ENCODE measurements around the gene PHKA1. TPM values are rescaled to one million over a fixed set of nuclear protein-coding genes. Genes with fewer than 3 reads are reported as not detected.
"Not testable (repeated sequence)": the region's sequence is repeated elsewhere in the genome, so short reads cannot be mapped to it uniquely, and the experiment has no call there.

PHKA1 gene
- total and polyA plus RNA-seq, 5 donors = 4.4 to 12.2 (median 11.1) TPM

DNA sequence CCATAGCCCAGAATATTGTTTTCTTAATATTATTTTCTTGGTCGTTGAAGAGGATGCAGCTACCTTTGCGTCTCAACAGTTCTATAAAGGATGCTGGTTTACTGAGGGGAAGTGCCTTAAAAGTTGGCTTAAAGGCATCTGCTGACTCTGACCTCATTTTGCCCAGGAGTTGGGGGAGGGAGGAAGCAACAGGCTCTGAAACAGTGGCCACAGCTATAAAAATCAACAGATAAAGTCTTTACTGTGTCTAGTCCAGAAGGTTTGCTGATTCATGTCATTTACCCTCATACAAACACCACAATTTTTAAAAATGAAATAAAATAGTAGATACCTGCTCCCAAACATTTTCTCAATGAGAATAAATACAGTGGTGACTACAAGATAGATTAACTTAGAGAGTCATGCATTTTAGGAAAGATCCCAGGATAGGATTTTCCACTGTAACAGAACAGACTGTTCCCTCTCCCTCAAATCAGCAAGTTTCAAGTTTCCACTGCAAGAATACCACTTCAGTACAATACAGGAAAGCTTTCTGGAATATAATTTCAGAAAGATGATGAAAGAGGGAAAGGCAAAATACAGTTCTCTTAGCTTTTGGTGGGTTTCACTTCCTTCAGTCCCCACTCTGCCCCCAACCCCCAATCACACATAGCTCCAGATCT, 1.9 kb downstream of the PHKA1 start:
- Histone ChIP-seq H3K4me3 (ENCODE audit: low read length) (no peak overlapping the region), H3K27me3 (ENCODE audit: control insufficient read depth, insufficient read depth) (no peaks in the 10 kb centered on the region), H3K9me3 (ENCODE audit: control insufficient read depth, low read length) (no peaks in the 10 kb centered on the region), H3K27ac (ENCODE audit: low read length) (no peak overlapping the region), H3K4me1 (ENCODE audit: control insufficient read depth, insufficient read depth, low read length) (no peaks in the 10 kb centered on the region)
- intact Hi-C loops (cut with DNase I) = no loop called here
- ATAC-seq (peak in 1 of 2 donors; percentile 25), DNase-seq (no peak)
- WGBS = 40% methylated on average over 2 of the region's 2 CpGs

DNA sequence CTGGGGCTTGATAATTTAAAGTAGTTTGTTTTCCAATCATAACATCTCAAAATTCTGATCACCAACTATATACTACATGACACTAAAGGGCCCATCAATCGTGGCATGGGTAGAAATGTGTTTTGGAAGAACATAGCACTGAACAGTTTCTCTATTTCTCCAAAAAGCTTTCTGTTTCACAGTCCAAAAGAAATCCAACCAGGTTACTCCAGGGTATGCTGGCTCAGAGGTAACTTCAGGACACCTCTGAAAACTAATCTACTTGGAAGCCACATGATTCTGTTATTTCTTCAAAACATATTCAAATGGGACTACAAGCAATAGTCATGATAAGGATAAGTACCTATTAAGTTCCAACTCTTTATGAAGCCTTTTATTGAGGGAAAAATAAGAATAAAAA, 8.3 kb downstream of the PHKA1 start:
- Histone ChIP-seq H3K27ac (ENCODE audit: low read length) (no peak overlapping the region), H3K4me1 (ENCODE audit: control insufficient read depth, insufficient read depth, low read length) (no peaks in the 10 kb centered on the region), H3K9me3 (ENCODE audit: control insufficient read depth, low read length) (no peaks in the 10 kb centered on the region), H3K27me3 (ENCODE audit: control insufficient read depth, insufficient read depth) (no peaks in the 10 kb centered on the region), H3K4me3 (ENCODE audit: low read length) (no peak overlapping the region)
- no peak for ATAC-seq
- intact Hi-C loops (cut with DNase I) = no loop called here
- WGBS = 77% methylated on average over 1 of the region's 1 CpG
- no peak for DNase-seq

DNA sequence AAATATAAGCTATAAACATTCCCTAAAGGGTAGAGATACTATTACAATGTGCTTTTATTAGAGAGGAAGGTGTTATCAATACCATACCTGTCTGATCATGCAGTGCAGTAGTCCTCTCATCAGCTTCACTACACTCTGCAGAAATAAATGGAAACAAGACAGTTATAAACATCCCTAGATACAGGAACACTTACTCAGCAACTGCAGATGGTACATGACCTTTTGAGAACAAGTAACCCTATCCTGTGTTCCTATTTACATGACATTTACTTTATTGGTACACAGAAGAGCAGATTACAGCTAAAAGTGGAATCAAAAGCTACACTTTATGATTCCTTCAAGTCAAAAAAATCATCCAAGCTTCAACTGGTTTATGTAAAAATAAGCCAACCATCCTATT, 9.0 kb downstream of the PHKA1 start:
- H3K4me1 ChIP-seq (ENCODE audit: control insufficient read depth, insufficient read depth, low read length) = no peaks in the 10 kb centered on the region
- no peaks in the 10 kb centered on the region for H3K27me3 ChIP-seq (ENCODE audit: control insufficient read depth, insufficient read depth)
- H3K9me3 ChIP-seq (ENCODE audit: control insufficient read depth, low read length) = no peaks in the 10 kb centered on the region
- H3K4me3 ChIP-seq (ENCODE audit: low read length) = no peak overlapping the region
- intact Hi-C loops (cut with DNase I) = no loop called here
- no peak for DNase-seq
- no peak overlapping the region for H3K27ac ChIP-seq (ENCODE audit: low read length)
- no peak for ATAC-seq

DNA sequence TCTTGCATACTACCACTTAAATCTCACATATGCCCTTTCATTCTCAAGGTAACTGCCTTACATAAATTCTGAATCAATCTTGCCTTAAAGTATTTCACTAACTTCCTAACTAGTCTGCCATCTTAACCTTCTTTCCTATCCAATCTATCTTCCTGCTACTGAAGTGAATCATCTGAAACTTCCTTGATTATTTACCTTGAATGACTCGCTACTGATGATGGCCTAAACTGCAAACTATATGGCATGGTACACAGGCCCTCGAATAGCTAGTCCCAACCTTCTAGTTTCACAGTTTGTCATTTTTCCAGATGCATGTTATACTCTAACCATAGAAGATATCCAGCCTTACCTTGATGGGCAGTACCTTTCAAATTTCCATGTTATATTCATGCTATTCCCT, 19.9 kb downstream of the PHKA1 start:
- DNase-seq (no peak), ATAC-seq (no peak)
- Histone ChIP-seq H3K4me1 (ENCODE audit: control insufficient read depth, insufficient read depth, low read length) (no peaks in the 10 kb centered on the region), H3K4me3 (ENCODE audit: low read length) (no peak overlapping the region), H3K9me3 (ENCODE audit: control insufficient read depth, low read length) (no peaks in the 10 kb centered on the region), H3K27me3 (ENCODE audit: control insufficient read depth, insufficient read depth) (no peaks in the 10 kb centered on the region), H3K27ac (ENCODE audit: low read length) (no peak overlapping the region)
- intact Hi-C loops (cut with DNase I) = no loop called here
- WGBS = 95% methylated on average over 2 of the region's 2 CpGs

DNA sequence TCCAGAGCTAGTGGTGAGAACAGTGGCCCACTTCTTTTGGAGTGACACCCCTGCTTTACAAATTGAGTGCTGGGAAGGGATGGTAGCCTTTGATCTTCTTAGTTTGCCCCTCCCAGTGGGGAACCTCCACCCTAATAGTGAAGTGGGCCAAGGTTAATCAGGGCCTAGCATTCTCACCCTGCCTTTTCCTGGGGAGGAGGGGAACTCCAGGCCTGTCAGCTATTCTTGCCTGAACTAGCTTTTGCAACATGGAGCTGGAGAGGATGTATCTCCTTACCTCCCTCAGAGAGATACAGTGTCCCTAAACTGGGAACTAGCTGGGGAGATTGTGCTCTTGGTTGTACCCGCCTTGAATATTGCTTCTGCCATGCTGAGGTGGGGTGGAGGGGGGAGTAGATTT, 20.6 kb downstream of the PHKA1 start:
- no peak overlapping the region for H3K4me3 ChIP-seq (ENCODE audit: low read length)
- no peaks in the 10 kb centered on the region for H3K9me3 ChIP-seq (ENCODE audit: control insufficient read depth, low read length)
- no peak overlapping the region for H3K27ac ChIP-seq (ENCODE audit: low read length)
- no peak for DNase-seq
- intact Hi-C loops (cut with DNase I) = no loop called here
- WGBS = 92% methylated on average over 1 of the region's 1 CpG
- H3K4me1 ChIP-seq (ENCODE audit: control insufficient read depth, insufficient read depth, low read length) = no peaks in the 10 kb centered on the region
- ATAC-seq = peak in 1 of 2 donors; percentile 97
- H3K27me3 ChIP-seq (ENCODE audit: control insufficient read depth, insufficient read depth) = no peaks in the 10 kb centered on the region

DNA sequence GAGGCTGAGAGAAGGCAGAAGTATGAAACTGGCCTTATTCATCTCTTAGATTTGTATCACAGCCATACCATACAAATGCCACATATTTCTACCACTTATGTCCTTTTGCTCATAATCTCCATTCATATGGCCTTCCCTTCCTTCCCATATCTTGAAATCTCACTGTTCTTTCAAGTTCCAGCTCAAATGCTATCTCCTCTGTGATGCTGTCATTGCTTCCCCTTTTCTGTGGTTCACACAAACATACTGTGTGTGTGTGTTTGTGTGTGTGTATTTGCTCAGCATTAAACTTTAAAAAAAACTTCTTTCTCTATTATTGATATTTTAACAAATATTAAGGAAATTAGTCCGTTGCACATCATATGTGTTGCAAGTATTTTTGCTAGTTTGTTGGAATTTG, 26.7 kb downstream of the PHKA1 start:
- intact Hi-C loops (cut with DNase I) = no loop called here

DNA sequence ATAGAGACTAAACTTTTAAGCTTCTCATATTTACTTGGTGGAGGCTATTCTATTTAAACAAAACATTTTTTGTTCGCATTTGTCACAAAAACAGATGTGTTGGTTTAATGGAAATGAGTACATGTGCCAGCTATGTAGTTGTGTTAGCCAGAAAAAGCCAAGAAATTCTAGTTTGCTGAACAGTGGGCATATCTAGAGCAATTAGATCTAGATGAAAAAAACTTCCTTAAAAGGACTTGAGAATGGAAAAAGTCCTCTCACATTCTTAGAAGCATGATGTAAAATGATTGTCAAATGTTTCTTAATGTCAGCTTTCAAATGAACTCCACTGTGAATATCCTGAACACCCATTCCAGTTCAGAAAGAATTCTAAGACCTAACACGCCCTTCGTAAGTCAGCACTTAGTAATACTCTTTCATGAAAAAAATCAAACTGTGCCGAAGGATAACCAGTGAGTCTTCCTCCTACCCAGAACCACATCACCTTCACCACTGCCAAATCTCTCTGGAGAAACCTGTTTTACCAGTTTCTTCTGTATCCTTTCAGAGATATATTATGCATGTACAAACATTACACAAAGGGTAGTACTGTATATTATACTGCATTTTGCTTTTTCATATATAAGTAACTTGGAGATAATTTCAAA, 28.2 kb downstream of the PHKA1 start:
- 81% methylated on average over 4 of the region's 4 CpGs for WGBS
- Histone ChIP-seq H3K27me3 (ENCODE audit: control insufficient read depth, insufficient read depth) (no peaks in the 10 kb centered on the region), H3K27ac (ENCODE audit: low read length) (no peak overlapping the region), H3K4me1 (ENCODE audit: control insufficient read depth, insufficient read depth, low read length) (no peaks in the 10 kb centered on the region), H3K4me3 (ENCODE audit: low read length) (no peak overlapping the region), H3K9me3 (ENCODE audit: control insufficient read depth, low read length) (no peaks in the 10 kb centered on the region)
- ATAC-seq (no peak), DNase-seq (no peak)
- intact Hi-C loops (cut with DNase I) = no loop called here

More for the DNA sequence above, 26.7 kb downstream of the PHKA1 start:
- Histone ChIP-seq H3K27me3 (ENCODE audit: control insufficient read depth, insufficient read depth) (no peaks in the 10 kb centered on the region), H3K27ac (ENCODE audit: low read length) (no peak overlapping the region), H3K4me3 (ENCODE audit: low read length) (no peak overlapping the region), H3K9me3 (ENCODE audit: control insufficient read depth, low read length) (no peaks in the 10 kb centered on the region), H3K4me1 (ENCODE audit: control insufficient read depth, insufficient read depth, low read length) (no peaks in the 10 kb centered on the region)
- 98% methylated on average over 1 of the region's 1 CpG for WGBS
- DNase-seq (no peak), ATAC-seq (no peak)

DNA sequence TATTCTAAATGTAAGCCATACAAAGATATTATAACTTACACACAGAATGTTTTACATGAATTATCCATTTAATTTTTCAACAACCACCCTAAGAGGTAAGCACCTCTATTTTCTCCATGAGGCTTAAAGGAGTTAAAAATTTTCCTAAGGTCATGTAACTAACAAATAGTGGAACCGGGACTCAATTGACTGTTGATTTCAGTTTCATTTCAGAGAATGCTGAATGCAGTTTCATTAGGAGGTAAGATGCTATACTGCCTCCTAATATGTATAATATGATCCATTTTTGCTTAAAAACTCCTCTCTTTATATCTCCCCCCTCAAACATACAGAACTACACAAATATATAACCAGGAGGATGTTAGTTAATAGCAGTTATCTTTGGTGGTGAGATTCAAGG, 29.1 kb downstream of the PHKA1 start:
- WGBS = 52% methylated on average over 1 of the region's 1 CpG
- Histone ChIP-seq H3K27me3 (ENCODE audit: control insufficient read depth, insufficient read depth) (no peaks in the 10 kb centered on the region), H3K4me1 (ENCODE audit: control insufficient read depth, insufficient read depth, low read length) (no peaks in the 10 kb centered on the region), H3K27ac (ENCODE audit: low read length) (no peak overlapping the region), H3K4me3 (ENCODE audit: low read length) (no peak overlapping the region), H3K9me3 (ENCODE audit: control insufficient read depth, low read length) (no peaks in the 10 kb centered on the region)
- intact Hi-C loops (cut with DNase I) = no loop called here
- no peak for DNase-seq
- no peak for ATAC-seq

DNA sequence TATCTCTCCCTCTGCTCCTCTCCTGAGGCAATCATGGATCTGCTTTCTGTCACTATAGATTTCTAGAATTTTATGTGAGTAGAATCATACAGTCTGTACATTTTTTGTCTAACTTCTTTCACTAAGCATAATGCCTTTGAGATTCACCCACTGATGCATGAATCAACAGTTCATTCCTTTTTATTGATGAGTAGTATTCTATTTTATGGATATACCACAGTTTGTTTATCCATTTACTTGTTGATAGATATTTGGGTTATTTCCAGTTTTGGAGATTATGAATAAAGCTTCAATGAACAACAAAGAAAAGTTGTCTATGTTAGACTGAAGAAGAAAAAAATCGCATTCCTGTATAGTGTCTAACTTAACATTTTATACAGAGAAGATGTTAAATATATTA, 30.5 kb downstream of the PHKA1 start:
- Histone ChIP-seq H3K4me3 (ENCODE audit: low read length) (no peak overlapping the region), H3K27ac (ENCODE audit: low read length) (no peak overlapping the region), H3K9me3 (ENCODE audit: control insufficient read depth, low read length) (no peaks in the 10 kb centered on the region), H3K27me3 (ENCODE audit: control insufficient read depth, insufficient read depth) (no peaks in the 10 kb centered on the region), H3K4me1 (ENCODE audit: control insufficient read depth, insufficient read depth, low read length) (no peaks in the 10 kb centered on the region)
- WGBS = 98% methylated on average over 1 of the region's 1 CpG
- DNase-seq = no peak
- intact Hi-C loops (cut with DNase I) = no loop called here
- ATAC-seq = no peak

DNA sequence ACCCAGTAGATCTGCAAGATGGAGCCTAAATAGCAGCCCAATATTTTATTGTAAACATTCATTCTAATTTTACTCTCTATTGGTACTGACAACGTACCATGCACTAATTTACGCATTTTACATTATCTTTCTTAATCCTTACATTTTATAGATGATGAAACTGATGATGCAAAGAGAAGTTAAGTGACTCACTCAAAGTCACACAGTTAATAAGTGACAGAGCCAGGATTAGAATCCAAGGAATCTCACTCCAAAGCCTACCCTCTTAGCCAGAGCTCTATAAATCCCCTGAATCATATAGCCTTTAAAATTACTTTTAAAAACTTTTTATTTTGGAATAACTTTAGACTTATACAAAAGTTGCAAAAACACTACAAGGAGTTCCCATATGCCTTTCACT, 37.6 kb downstream of the PHKA1 start:
- no peak overlapping the region for H3K27ac ChIP-seq (ENCODE audit: low read length)
- WGBS = 95% methylated on average over 2 of the region's 2 CpGs
- no peaks in the 10 kb centered on the region for H3K9me3 ChIP-seq (ENCODE audit: control insufficient read depth, low read length)
- H3K4me3 ChIP-seq (ENCODE audit: low read length) = no peak overlapping the region
- ATAC-seq = no peak
- no peaks in the 10 kb centered on the region for H3K4me1 ChIP-seq (ENCODE audit: control insufficient read depth, insufficient read depth, low read length)
- intact Hi-C loops (cut with DNase I) = no loop called here
- H3K27me3 ChIP-seq (ENCODE audit: control insufficient read depth, insufficient read depth) = no peaks in the 10 kb centered on the region
- DNase-seq = no peak

DNA sequence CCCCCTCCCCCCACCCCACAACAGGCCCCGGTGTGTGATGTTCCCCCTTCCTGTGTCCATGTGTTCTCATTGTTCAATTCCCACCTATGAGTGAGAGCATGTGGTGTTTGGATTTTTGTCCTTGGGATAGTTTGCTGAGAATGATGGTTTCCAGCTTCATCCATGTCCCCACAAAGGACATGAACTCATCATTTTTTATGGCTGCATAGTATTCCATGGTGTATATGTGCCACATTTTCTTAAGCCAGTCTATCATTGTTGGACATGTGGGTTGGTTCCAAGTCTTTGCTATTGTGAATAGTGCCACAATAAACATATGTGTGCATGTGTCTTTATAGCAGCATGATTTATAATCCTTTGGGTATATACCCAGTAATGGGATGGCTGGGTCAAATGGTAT, 40.2 kb downstream of the PHKA1 start:
- DNase-seq; ATAC-seq; H3K4me1 ChIP-seq (ENCODE audit: control insufficient read depth, insufficient read depth, low read length); intact Hi-C loops (cut with DNase I); H3K9me3 ChIP-seq (ENCODE audit: control insufficient read depth, low read length); H3K27me3 ChIP-seq (ENCODE audit: control insufficient read depth, insufficient read depth); H3K4me3 ChIP-seq (ENCODE audit: low read length); H3K27ac ChIP-seq (ENCODE audit: low read length): not testable (repeated sequence)
- WGBS = 94% methylated on average over 1 of the region's 1 CpG

DNA sequence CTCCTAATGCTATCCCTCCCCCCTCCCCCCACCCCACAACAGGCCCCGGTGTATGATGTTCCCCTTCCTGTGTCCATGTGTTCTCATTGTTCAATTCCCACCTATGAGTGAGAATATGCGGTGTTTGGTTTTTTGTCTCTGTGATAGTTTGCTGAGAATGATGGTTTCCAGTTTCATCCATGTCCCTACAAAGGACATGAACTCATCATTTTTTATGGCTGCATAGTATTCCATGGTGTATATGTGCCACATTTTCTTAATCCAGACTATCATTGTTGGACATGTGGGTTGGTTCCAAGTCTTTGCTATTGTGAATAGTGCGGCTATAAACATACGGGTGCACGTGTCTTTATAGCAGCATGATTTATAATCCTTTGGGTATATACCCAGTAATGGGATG, 44.6 kb downstream of the PHKA1 start:
- H3K4me3 ChIP-seq (ENCODE audit: low read length); DNase-seq; H3K27ac ChIP-seq (ENCODE audit: low read length); intact Hi-C loops (cut with DNase I); H3K4me1 ChIP-seq (ENCODE audit: control insufficient read depth, insufficient read depth, low read length); H3K9me3 ChIP-seq (ENCODE audit: control insufficient read depth, low read length); ATAC-seq; H3K27me3 ChIP-seq (ENCODE audit: control insufficient read depth, insufficient read depth): not testable (repeated sequence)
- WGBS = 98% methylated on average over 4 of the region's 5 CpGs
